Measurements from ENCODE around the gene TRIM6.

- TF ChIP-seq, protein P1, sequence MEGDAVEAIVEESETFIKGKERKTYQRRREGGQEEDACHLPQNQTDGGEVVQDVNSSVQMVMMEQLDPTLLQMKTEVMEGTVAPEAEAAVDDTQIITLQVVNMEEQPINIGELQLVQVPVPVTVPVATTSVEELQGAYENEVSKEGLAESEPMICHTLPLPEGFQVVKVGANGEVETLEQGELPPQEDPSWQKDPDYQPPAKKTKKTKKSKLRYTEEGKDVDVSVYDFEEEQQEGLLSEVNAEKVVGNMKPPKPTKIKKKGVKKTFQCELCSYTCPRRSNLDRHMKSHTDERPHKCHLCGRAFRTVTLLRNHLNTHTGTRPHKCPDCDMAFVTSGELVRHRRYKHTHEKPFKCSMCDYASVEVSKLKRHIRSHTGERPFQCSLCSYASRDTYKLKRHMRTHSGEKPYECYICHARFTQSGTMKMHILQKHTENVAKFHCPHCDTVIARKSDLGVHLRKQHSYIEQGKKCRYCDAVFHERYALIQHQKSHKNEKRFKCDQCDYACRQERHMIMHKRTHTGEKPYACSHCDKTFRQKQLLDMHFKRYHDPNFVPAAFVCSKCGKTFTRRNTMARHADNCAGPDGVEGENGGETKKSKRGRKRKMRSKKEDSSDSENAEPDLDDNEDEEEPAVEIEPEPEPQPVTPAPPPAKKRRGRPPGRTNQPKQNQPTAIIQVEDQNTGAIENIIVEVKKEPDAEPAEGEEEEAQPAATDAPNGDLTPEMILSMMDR (conservative IDR thresholded peaks at IDR 0.05; ENCODE audit: low read length): no peak
- no peak for TF ChIP-seq EZH2phosphoT487 (IDR thresholded peaks at IDR 0.05; ENCODE audit: borderline replicate concordance)
These were observed 3.3 kb upstream of the TRIM6 start for GRCh38 chr11:5593146-5593545.
